T-helper 17 cell (primary cell): Measurements from ENCODE around the gene PADI2. TPM values are rescaled to one million over a fixed set of nuclear protein-coding genes. Genes with fewer than 3 reads are reported as not detected.

Experiments
- ATAC-seq: fragments of 150-1000 bp; cut with Tn5 transposase; 2 replicates; pipeline ENCODE4 v1.10.0; 2021; ENCODE audit warnings: mild to moderate bottlenecking, moderate library complexity
- DNase-seq, 3 donors: peaks; one replicate each; pipeline versions ENCODE4 v3.0.0 to v3.0.0-alpha.2; 2020 to 2021
- H3K9me3 ChIP-seq: one replicate; pipeline ENCODE4 v1.7.0; 2013; ENCODE audit warnings: low read length, mild to moderate bottlenecking; ENCODE audit not compliant: control insufficient read depth, poor library complexity, severe bottlenecking
- H3K27ac Mint-ChIP-seq: one replicate; pipeline ENCODE4 v1.8.0; 2022; ENCODE audit warnings: mild to moderate bottlenecking, moderate library complexity, mixed read lengths
- H3K27me3 Mint-ChIP-seq: one replicate; pipeline ENCODE4 v1.8.0; 2022; ENCODE audit warnings: mixed read lengths
- H3K36me3 Mint-ChIP-seq: one replicate; pipeline ENCODE4 v1.8.0; 2022; ENCODE audit warnings: low read depth, mixed read lengths
- H3K4me1 Mint-ChIP-seq: one replicate; pipeline ENCODE4 v1.8.0; 2022; ENCODE audit warnings: mild to moderate bottlenecking, mixed read lengths
- H3K4me3 Mint-ChIP-seq: one replicate; pipeline ENCODE4 v1.8.0; 2022; ENCODE audit warnings: mild to moderate bottlenecking, moderate library complexity, mixed read lengths
- total RNA-seq, 4 donors: library from RNA in 2 of 4; stranded (reverse) in 2 of 4; gene quantifications; one replicate each; pipeline ENCODE4 v1.2.3 and lab custom pipeline; 2022 to 2026

PADI2 gene
- total RNA-seq, 2 donors from 2014 or later, result 0.23 to 0.57 TPM

DNA sequence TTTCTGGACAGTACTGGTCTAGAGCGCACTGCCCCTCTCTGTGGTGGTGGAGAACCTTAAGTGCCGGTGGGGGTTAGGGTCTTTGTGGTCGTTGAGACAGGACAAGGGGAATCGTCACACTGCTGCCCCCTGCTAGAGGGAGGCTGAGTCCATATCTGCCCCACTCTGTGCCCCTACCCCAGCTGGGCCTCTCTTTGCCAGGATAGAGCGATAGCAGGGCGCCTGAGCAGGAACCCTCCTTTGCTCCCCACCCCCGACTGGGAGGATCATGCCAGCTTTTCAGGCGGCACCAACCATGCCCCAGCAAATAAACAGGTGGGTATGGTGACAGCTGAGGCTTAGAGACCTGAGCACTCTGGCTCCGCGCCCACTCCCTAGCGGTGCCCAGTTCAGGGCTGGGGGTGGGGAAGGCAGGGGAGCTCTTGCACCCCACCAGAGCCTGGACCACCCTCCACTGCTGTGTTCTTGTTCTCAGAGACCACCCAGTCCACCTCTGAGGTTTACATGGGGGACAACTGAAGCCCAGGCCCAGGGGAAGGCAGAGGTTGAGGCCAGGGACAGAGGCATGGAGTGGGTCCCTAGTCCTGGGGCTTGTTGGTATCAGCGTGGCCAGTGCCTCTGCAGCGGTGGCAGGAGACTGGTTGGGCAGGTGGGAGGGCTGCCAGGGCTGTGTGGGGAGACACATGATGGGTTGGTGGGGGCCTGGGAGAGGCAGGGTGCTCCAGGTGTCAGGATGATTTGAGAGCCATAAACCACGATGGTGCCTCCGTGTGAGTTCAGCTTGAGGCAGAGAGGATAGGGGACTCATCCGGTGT is 1.6 kb downstream of the PADI2 start:
- H3K9me3 ChIP-seq, result no peaks in the 10 kb centered on the region
- DNase-seq, result no peak
- peaks cover 6% of the 10 kb centered on the region for H3K4me1 Mint-ChIP-seq
- peaks cover 66% of the 10 kb centered on the region for H3K27me3 Mint-ChIP-seq
- no peak overlapping the region for H3K27ac Mint-ChIP-seq
- ATAC-seq, result no peak
- H3K36me3 Mint-ChIP-seq, result peaks cover 4% of the 10 kb centered on the region
- H3K4me3 Mint-ChIP-seq, result no peak overlapping the region

DNA sequence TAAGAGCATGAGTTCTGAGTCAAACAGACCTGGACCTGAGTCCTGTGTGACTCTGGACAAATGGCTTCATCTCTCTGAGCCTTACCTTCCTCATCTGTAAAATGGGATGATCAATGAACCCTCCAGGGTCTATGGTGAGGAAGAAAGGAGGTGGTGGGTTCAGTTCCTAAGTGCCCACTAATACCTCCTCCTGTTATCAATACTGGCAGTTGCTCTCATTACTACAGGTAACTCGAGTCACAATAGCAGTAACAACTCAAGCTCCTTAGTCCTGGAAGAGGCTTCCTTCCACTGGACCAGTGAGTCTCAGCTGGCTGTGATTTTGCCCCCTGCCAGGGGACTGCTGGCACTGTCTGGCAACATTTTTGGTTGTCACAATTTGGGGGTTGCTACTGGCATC is 2.6 kb downstream of the PADI2 start:
- Mint-ChIP-seq H3K36me3 (peaks cover 4% of the 10 kb centered on the region), H3K27me3 (peaks cover 67% of the 10 kb centered on the region), H3K27ac (no peak overlapping the region), H3K4me3 (no peak overlapping the region), H3K4me1 (peaks cover 8% of the 10 kb centered on the region)
- H3K9me3 ChIP-seq, result no peaks in the 10 kb centered on the region
- no peak for ATAC-seq
- no peak for DNase-seq

DNA sequence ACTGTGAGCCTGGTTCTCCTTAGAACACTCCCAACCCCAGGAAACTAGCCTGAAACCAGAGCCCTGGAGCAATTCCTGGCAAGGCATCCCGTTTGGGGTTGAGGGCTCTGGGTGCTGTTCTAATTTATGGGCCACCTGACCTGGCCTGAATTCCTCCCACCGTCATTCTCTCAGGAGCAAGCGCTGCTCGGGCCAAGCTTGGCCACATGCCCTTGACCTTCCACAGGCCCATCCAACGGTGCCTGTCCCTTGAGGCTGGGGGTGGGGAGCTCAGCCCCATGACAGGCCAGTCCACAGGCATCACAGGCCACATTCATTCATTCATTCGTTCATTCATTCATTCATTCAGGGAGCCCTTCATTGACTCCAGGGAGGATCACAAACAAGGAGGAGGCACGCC is 5.3 kb downstream of the PADI2 start:
- DNase-seq (no peak), ATAC-seq (no peak)
- H3K4me1 Mint-ChIP-seq, result peaks cover 10% of the 10 kb centered on the region
- H3K36me3 Mint-ChIP-seq, result peaks cover 7% of the 10 kb centered on the region
- no peaks in the 10 kb centered on the region for H3K9me3 ChIP-seq
- no peak overlapping the region for H3K27ac Mint-ChIP-seq
- H3K4me3 Mint-ChIP-seq, result no peak overlapping the region
- H3K27me3 Mint-ChIP-seq, result peaks cover 69% of the 10 kb centered on the region

DNA sequence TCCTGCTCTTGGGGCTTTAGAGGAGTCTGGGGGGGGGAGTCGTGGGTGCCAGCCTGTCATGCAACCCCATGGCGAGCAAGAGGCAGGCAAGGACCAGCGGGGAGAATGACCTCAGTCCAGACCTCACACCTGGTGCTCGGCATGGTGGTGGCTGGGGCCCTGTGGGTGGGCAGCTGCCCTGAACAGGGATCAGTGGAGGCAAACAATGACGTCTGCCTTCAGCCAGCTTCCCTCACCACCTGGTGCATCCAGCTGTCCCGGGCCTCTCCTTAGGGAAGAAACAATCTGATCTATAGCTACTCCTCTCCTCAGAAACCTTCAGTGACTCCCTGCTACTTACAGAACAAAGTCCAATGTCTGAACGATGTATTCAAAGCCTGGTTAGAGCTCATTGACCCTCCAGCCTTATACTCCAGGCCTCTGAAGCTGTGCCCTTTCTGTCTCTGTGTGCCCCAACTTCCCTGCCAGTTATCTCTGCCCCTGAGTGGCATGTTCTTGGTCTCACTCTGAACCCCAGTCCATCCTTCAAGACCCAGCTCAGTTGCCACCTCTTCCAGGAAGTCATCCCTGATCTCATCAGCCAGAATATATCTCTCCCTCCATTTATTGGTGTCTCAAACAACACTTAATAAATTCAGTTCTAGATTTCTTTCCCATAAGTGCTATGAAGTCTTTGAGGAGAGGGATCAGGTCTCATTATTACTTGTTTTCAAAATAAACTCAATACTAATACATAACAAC is 6.6 kb downstream of the PADI2 start:
- H3K27me3 Mint-ChIP-seq, result peaks cover 68% of the 10 kb centered on the region
- peaks cover 4% of the 10 kb centered on the region for H3K4me1 Mint-ChIP-seq
- H3K4me3 Mint-ChIP-seq, result no peak overlapping the region
- H3K9me3 ChIP-seq, result no peaks in the 10 kb centered on the region
- H3K27ac Mint-ChIP-seq, result no peak overlapping the region
- peaks cover 7% of the 10 kb centered on the region for H3K36me3 Mint-ChIP-seq
- no peak for ATAC-seq
- DNase-seq, result no peak

DNA sequence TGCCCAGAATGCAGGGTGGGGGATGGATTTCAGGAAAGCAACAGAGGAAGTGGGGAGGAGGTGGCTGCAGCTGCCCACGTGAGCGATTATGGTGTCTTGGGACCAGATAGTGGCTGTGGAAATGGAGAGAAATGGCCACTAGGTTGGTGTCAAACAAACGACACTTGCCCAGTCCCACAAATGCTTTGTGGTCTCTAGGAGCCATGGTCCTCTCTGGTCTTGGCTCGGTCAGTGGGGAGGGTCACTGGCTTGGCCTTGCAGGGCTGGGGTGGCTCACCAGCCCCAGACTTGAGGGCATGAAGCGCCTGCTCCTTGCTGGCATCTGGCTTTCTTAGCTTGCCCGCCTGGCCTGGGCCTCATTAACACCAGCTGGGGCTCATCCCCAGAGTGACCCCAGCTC is 7.2 kb downstream of the PADI2 start:
- DNase-seq, result no peak
- no peak overlapping the region for H3K4me3 Mint-ChIP-seq
- H3K27ac Mint-ChIP-seq, result no peak overlapping the region
- peaks cover 69% of the 10 kb centered on the region for H3K27me3 Mint-ChIP-seq
- H3K4me1 Mint-ChIP-seq, result peaks cover 4% of the 10 kb centered on the region
- no peak for ATAC-seq
- H3K9me3 ChIP-seq, result no peaks in the 10 kb centered on the region
- H3K36me3 Mint-ChIP-seq, result peaks cover 7% of the 10 kb centered on the region

DNA sequence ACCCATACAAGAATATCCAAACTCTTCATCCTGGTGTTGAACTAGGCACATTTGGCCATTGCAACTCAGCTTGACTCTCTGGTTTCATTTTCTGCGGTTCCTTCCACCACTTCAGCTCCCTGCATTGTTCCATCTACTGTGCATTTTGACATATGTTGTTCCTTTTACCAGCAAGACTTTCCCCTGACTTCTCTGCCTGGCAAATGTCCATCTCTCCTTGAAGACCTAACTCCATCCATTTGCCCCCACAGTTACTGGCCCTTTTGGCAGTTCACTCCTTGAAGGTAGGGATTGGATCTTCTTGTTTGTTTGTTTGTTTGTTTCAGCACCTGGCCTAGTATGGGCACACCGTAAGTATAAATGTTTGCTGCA is 8.7 kb downstream of the PADI2 start:
- Mint-ChIP-seq H3K27me3 (peaks cover 69% of the 10 kb centered on the region), H3K4me3 (no peak overlapping the region), H3K27ac (no peak overlapping the region), H3K4me1 (peaks cover 4% of the 10 kb centered on the region), H3K36me3 (peaks cover 7% of the 10 kb centered on the region)
- ATAC-seq, result no peak
- DNase-seq, result no peak
- H3K9me3 ChIP-seq, result no peaks in the 10 kb centered on the region

DNA sequence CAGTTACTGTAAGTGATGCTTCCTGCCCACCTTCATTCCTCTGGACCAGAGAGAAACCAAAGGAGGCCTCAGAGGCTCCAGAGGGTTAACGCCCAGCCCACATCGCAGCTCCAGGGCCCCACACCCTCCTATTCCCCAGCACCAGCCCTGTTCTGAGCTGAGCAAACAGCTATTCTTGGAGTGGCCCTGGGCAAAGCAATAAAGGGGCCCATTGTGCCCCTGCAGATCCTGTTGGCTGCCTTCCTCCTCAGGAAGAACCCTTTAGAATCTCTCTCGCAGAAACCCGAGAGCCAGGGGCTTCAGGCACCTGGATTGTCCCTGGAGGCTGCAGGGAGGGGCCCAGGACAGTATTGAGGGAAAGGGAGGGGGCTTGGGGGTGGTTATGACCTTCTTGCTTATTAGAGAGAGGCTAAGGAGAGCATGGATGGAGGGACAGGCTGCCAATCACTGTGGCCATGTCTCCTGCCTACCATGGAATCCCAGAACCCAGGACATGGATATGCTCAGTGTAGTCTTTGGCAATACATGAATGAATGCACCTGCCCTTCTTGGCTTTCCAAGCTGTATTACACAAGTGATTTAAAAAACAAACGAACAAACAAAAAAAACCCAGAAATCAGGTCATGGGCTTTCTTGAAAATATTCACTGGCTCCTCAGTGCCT is 9.2 kb downstream of the PADI2 start:
- Mint-ChIP-seq H3K36me3 (peaks cover 7% of the 10 kb centered on the region), H3K27me3 (peaks cover 65% of the 10 kb centered on the region), H3K27ac (no peak overlapping the region), H3K4me1 (peaks cover 4% of the 10 kb centered on the region), H3K4me3 (no peak overlapping the region)
- no peak for DNase-seq
- no peak for ATAC-seq
- no peaks in the 10 kb centered on the region for H3K9me3 ChIP-seq

DNA sequence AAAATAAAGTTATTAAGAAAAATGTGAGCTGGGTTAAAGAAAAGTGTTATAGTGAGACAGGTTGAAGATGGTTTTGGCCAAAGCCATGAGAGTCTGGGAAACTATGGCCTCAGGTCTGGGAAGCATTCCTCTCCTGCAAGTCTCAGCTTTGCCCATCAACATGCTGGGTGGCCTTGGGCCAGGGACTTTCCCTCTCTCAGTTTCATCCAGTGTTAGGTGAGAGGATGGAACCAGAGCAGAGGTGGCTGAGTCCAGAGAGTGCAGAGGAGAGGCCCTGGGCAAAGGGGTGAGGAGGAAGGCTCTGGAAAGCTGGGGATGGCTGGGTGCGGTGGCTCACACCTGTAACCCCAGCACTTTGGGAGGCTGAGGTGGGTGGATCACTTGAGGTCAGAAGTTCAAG is 10.5 kb downstream of the PADI2 start:
- Mint-ChIP-seq H3K4me1 (peaks cover 4% of the 10 kb centered on the region), H3K27ac (no peak overlapping the region), H3K36me3 (peaks cover 3% of the 10 kb centered on the region), H3K4me3 (no peak overlapping the region), H3K27me3 (peaks cover 53% of the 10 kb centered on the region)
- no peak for DNase-seq
- no peak for ATAC-seq
- H3K9me3 ChIP-seq, result no peaks in the 10 kb centered on the region

DNA sequence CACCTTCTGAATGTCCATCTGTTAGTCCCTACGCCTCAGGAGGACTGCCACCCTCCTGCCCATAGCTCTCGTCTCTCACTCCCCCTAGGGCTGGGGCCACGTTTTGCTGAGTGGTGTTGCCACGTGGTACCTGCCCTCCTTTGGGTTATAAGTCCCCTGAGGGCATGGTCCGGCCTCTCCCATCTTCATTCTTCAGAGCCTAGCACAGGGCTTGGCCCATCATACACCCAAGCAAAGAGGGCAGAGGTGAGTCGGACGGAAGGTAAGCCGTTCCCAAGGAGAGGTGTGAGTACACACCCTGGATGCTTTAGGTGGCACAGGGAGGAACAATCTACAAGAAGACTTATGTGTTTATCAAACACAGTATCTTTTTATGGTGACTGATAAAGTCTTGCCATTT is 10.9 kb downstream of the PADI2 start:
- DNase-seq (no peak), ATAC-seq (no peak)
- no peak overlapping the region for H3K27ac Mint-ChIP-seq

DNA sequence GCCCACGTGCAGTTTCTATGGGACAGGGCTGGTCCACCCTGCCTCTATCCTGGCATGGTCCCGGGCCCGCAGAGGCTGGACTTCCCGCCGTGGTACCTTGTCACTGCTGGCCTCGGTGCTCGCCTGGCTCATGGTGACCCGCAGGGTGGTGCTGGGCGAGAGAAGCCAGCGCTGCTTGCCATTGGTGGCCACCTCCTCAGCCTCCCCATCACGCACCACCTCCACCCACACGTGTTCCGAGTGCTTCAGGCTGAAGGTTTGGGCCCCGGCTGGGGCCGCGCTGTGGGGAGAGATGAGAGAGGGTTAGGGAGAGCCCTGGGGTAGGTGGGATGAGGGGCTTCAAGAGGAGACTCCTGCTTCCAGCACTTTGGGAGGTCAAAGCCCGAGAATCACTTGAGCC is 14.5 kb downstream of the PADI2 start:
- no peak for ATAC-seq
- no peaks in the 10 kb centered on the region for H3K9me3 ChIP-seq
- H3K4me3 Mint-ChIP-seq, result no peak overlapping the region
- no peaks in the 10 kb centered on the region for H3K4me1 Mint-ChIP-seq
- no peak overlapping the region for H3K27ac Mint-ChIP-seq
- peaks cover 38% of the 10 kb centered on the region for H3K27me3 Mint-ChIP-seq
- DNase-seq, result no peak
- H3K36me3 Mint-ChIP-seq, result no peaks in the 10 kb centered on the region

More for the DNA sequence above, 10.9 kb downstream of the PADI2 start:
- H3K4me1 Mint-ChIP-seq, result peaks cover 4% of the 10 kb centered on the region
- no peak overlapping the region for H3K4me3 Mint-ChIP-seq
- no peaks in the 10 kb centered on the region for H3K9me3 ChIP-seq
- peaks cover 3% of the 10 kb centered on the region for H3K36me3 Mint-ChIP-seq
- H3K27me3 Mint-ChIP-seq, result peaks cover 52% of the 10 kb centered on the region

DNA sequence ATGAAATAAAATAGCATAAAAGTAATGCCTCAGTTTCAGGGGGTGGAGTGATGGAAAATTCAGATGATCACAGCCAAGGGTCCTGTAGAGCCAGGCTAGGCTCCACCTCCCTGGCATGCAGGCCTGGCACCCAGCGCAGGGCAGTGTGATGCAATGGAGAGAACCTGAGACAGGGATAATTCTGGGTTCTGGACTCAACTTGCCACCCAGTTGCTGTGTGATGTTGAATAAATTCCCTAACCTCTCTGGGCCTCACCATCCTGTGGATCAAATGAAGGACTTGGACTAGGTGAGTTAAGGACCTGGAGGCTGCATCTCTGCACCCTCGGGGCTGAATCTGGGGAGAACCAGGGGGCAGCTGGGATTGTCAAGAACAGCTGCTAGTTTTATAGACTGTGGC is 17.0 kb downstream of the PADI2 start:
- H3K27me3 Mint-ChIP-seq, result peaks cover 32% of the 10 kb centered on the region
- no peak for DNase-seq
- no peaks in the 10 kb centered on the region for H3K9me3 ChIP-seq
- no peak for ATAC-seq
- no peaks in the 10 kb centered on the region for H3K4me1 Mint-ChIP-seq
- H3K4me3 Mint-ChIP-seq, result no peak overlapping the region
- no peak overlapping the region for H3K27ac Mint-ChIP-seq
- H3K36me3 Mint-ChIP-seq, result no peaks in the 10 kb centered on the region

DNA sequence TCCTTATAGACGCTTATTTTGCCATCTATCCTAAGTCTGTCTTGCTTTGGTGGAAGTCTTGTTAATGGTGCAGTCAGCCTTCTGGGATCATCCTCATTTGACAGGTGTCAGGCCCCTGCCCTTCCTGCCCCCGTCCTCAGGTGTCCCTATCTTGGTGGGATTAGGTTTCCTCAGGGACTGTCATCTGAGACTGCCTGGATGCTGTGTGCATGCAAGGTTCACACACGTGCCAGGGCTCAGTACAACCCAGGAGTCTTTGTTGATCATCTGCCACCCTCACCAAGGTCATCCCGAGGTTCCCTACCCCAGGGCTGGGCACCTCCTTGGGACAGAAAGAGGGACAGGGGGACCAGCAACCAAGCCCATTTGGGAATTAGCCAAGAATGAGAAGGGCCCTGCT is 18.0 kb downstream of the PADI2 start:
- Mint-ChIP-seq H3K4me3 (no peak overlapping the region), H3K36me3 (no peaks in the 10 kb centered on the region), H3K4me1 (no peaks in the 10 kb centered on the region), H3K27ac (no peak overlapping the region), H3K27me3 (peaks cover 26% of the 10 kb centered on the region)
- DNase-seq (no peak), ATAC-seq (no peak)
- H3K9me3 ChIP-seq, result no peaks in the 10 kb centered on the region

DNA sequence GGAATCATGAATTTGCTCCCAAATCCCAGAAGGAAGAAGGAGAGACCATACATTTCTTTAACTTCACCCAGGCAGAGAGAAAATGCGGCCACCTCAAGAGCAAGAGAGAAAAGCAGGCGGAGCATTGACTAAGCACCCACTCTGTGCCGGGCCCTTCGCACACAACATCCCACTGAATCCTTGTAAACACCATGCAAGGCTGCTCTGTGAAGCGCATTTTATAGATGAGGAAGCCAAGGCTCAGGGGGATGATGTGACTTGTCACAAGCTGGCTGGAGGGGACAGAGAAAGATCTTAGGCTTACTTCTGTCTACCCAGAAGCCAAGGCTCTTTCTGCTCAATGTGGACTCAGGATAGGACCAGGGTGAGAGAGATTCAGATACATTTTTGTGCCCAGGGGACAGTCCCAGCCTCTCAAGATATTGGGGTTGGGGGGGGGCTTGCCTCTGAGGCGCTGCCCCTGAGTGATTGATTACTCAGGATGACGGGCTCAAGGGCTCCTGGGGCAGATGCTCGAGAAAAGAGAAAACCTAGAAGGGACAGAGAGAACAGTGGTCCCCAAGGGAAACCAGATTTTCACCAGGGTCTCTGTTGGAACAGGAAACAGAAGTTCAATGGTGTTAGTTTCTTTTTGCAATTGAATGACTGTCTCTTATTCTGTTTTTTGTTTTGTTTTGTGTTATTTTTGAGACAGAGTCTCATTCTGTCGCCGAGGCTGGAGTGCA is 19.5 kb downstream of the PADI2 start:
- Mint-ChIP-seq H3K4me1 (no peaks in the 10 kb centered on the region), H3K4me3 (no peak overlapping the region), H3K36me3 (no peaks in the 10 kb centered on the region), H3K27me3 (peaks cover 32% of the 10 kb centered on the region), H3K27ac (no peak overlapping the region)
- no peak for ATAC-seq
- DNase-seq, result no peak
- no peaks in the 10 kb centered on the region for H3K9me3 ChIP-seq
